ENCODE results near the gene RRP9.

Gene RRP9

DNA sequence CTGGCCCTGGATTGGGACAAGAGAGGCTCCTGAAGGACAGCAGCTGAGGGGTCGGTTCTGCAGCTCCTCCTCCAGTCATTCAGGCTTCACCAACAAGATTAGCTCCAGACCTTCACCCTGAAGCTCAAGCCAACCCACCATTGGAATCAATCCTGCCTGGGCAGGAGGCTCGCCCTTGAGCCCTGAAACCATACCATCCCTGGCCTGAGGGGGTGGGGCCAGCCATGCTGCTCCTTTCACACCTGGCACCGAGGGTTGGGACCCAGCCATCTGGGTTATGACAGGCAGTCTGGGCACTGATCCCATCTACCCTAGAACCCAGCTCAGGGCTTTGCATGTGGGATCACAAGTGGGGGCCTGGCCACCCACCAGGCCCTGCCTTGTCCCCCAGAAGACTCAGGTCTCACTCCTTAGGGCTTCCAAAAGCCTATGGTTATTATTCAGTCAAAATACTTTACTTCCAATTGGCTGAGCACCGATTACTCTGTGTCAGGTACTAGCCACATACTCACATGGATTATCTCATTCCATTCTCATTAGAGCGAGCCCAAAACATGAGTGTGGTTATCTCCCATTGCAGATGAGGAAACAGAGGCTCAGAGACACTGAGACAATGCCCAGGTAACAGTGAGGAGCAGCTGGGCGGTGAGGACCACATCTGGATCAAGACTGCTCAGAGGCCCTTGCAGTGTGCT, 29.0 kb upstream of the RRP9 start:
- DNase-seq = peak; percentile 36

DNA sequence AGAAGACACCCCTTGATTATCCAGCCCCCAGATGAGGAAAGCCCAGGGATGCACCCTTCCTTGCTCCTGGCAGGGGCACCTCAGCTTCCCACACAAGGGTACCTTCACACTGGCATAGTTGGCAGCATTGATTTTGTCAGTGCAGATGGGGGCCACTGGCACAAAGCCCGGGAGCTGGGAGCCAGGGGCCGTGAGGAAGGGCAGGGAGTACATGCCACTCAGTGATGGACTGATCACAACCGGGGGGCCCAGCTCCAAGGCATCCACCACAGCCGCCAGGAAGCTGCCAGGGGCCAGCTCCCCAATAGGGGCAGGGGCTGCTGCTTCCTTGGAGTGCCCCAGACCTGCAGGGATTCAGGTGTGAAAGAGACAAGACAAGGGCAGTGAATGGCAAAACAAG, 28.1 kb upstream of the RRP9 start:
- DNase-seq = no peak

DNA sequence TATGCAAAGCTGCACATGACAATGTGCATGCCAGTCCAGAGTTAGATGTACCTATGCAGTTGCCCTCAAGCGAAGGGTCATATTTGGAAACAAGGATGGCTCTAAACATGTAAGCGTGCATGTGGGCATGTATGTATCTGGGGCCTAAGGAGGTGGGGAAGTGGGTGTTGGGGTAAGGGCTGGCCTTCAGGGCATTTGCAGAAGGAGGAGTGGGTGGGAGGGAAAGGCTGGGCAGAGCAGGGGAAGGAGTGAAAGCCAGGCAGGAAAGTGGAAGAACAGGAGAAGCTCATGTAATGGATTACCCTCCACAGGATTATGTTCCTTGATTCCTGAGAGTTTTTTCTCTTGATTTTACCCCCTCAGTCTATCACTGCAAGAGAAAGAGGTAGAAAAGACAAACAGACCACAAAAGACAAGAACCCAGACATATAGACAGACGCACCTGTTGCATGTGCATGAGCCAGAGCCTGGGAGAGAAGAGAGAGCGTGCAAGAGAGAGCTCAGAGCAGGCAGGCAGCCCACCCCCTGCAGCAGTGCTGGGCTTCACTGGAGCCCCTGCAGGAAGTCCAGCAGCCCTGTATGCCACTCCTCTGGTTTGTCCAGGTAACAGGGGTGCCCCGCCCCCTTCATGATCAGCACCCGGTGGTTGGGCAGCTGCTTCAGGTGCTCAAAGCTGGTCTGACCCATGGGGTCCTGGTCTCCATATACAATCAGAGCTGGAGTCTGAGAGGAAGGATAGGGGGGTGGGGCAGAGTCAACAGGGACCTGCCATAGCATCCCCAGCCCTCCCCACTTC, 27.4 kb upstream of the RRP9 start:
- DNase-seq = no peak

DNA sequence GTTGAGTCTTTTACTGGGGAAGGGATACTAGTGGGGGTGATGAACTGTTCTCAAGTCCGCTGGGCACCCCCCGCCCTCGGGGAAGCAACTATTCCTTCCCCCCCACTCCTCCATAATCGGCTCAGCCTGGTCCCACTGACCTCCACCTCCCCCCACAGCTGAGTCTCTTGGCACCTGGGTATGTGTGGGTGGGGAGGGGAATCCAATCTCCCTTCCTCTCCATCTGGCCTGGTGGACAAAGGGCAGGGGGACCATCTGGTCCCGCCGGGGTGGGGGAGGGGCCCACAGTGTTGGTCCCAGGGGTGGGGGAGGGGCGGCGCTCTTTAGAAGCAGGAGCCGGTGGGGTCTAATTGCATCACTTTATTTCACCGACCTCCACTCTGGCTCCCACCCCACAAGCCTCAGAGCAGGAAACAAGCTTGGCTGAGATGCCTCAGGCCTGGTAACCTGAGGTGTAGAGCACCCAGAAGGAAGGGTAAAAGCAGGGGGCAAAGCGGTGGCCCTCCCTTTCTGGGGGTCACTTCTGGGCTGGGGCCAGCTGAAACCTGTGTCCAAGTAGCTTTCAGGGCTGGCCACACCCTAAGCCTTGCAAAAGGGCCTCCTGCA, 26.6 kb upstream of the RRP9 start:
- no peak for DNase-seq

DNA sequence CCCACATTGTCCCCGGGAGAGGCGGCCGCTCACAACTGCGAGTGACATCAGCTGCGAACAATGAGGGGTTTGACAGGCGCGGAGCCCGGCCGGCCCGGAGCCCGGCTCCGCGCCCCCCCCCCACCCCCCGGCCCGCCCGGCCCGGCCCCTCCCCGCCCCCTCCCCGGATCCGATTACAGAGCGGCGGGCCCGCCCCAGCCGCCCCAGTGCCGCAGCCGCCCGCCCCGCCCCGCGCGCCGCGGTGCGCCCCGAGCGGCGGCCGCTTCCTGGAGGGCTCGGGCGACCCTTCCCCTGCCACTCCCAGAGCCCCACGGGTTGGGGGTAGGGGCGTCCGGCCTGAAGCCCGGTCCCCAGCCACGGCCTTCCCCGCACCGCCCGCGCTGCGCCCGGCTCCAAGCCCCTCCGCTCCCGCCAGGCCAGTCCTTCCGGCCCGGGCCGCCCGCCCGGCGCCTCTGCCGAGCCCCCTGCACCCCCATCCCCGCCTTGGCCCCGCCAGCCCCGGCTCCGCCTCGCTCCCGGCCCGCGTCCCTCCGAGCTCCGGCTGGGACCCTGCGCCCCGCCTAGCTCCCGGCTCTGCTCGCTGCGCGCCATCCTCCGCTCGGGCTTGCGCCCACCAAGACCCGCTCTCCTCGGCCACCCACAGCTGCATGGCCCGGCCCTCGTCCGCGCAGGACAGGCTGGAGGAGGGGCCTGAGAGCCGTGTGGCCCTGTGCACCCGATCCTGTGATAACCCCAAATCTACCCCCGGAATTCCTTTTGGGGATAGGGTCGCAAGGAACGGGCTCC, 25.9 kb upstream of the RRP9 start, which contains the start of gene PCBP4:
TSS of gene PCBP4 (minus strand) at position 71 of the 786 bp plus-strand sequence. CDS start 6,214 bp downstream, outside the sequence.
- DNase-seq = no peak

DNA sequence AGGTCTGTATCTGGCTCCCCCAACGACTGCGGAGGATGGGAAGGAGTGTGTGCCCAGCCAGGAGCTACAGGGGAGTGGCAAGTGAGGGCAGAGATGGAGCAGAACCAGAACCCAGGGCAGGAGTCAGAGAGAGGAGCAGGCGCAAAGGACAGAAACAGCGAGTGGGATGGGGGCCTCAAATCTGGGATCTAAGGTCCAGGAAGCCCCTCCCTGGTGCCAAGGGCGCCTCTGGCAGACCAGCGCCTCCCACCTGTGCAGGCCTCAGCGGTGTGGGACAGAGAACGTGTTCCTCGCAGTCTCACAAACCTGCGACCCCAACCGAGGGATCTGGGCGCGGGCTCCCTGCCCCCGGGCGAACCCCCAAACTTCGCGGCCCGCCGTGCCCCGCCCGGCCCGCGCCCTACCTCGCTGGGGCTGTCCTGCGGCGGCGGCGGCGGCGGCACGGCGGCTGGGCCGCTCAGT, 25.2 kb upstream of the RRP9 start:
- DNase-seq = no peak

DNA sequence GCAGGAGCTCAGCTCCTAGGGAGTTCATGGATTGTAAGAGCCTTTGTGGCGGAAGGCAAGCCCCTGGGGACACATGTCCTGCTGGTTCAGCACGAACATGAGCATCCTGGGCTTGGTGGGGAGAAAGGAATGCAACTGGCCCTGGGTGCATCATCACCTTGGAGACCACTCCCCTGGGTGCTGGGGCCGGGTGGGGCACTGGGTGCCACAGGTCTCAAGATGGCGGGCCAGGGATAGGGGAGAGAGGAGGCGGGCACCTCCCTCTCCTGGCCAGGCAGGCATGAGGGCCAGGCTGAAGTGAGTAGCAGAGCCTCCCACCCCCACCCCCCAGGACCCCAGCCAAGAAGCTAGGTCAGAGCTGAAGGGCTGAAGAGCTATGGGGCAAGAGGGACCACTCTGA, 24.8 kb upstream of the RRP9 start:
- DNase-seq = no peak

DNA sequence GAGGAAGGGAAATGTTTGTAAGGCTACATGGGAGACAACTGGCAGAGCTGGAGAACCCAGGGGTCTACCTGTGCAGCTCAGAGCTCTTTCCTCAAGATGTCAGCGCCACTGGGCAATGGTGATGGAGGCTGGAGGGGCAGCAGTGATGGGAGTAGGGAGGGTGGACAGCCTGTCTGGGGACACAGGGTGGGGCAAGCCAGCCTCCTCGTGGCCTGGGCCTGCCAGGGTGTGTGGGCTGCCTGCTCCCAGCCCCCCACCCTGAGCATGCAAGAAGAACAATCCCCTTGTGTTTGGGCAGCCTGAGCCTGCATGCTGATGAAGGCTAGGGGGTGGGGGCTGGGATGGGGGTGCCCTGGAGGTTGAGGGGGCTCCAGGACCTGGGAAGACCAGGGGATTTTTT, 24.3 kb upstream of the RRP9 start:
- no peak for DNase-seq

DNA sequence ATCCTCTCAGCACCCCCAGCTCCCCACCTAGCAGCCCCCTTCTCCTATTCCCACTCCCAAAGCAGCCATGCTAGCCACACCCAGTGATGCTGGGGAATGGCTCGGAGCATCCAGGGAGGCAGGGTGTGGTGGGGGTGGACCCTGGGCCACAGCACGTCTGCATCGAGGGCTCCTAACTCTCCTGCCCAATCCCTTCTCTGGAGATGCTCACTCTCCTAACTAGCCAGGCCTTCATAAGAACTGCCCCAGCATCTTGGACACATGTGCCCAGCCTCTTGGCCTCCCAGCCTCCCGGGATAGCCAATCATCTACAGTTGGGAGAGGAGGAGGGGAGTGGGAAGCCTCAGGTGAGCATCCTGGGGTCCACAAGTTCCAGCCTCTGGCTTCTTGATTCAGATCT, 22.8 kb upstream of the RRP9 start:
- DNase-seq = no peak

DNA sequence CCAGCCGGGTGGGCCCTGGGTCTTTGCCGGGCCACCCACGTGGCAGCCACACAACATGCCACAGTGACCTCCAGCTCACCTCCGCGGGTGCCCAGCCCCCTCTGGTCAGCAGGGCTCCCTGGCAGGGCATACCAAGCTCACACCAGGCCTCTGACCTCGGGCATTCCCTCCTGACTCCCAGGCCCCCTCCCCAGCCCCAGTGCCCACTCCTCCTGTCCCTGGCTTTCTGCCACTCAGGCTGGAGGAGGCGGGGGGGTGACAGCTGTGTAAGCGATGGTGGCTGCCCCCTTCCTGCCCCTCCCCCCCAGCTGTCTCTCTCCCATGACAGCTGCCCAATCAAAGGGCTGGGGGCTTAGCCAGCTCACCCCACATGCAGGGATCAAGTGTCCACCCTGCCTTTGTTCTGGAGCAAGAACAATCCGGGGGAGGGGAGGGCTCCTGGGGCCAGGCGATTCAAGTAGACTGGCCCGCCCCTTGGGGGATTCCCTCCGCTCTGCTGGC, 22.3 kb upstream of the RRP9 start:
- DNase-seq = no peak

DNA sequence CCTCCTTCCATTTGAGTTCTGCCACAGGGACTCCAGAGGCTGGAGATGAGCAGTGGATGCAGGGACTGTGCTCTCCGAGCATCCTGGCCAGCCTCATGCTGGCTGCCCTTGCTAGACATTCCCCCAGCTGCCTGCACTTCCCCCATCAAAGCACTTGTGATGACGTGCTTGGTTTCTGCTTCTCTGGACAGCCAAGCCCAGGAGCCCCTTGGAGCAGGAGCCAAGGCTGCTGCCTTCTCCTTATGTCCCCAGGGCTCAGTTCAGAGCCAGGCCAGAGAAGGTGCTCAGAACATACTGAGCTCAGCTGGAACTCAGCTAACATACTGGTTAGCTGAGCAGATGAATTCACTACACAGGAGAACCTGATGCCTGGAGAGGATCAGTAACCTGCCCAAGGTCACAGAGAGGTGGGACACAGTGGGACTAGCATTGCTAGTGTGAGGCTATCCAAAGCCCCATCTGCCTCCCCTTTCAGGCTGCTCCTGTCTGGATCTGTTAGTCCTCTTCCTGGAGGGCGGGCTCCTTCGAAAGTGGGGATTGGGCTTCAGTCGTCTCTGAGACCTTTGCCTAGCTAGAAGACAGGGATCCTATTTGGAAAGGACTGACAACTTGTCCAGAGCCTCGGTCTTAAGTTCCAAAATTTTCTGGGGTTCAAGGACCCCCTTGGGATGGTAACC, 21.3 kb upstream of the RRP9 start:
- DNase-seq = no peak

DNA sequence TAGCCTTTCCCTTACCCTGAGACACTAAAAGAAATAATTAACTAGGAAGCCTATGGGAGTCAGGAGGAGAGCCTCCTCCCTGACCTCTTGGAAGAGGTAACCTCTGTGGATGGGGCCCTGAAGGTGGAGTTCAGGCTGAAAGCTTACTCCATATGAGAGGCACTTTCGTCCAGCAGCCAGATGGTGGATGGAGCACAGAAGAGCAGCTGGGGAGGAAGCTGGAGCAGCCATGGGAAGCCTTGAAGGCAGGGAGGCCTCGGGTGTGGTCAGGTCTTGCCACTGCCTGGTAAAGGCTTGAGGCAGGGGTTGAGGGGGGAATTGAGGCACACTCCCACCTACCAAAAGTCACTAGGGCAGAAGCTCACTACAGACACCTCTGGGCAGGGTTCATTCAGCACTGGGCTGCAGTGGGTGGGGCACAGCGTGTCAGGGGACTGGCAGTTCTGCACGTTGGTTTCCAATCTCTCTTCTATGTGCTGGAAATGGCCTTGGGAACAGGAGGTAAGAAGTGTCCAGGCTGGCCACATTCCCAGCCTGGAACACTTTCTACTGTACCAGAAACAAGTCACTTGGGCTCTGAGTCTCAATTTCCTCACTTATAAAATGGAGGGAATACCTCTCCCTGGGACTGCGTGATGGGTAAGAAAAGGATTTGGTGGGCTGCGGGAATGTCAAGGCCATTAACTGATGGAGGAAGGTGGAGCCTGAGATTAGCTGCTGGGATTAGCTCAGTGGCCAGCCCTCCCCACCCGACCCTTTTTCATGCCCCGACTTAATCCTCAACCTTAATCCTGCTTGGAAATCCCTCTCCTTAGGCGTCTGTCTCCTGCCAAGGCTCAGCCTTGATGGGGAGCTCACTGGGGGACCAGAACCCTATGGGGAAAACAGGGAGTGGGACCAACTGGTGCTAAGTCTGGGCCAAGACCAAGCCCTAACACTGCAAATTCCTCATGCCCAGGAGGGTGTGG, 20.2 kb upstream of the RRP9 start:
- DNase-seq = no peak

DNA sequence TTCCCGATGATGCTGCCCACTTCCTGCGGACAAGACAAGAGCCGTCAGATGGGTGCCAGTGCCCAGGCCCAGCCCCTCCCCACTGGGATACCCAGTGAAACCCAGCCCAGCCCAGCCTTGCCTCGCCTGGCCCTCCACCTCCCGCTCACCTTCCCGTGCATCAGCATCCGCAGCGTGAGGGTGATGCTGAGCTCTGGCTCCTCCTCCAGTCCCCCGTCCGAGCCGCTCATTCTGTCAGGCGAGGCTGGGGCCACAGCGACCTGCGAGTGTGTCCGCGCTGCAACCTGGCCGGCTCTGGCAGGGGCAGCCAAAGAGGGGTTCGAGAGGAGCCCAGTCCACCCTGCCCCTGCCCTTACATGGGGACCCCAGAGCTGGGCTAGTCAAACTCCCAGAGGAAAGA, 19.3 kb upstream of the RRP9 start:
- DNase-seq = no peak

DNA sequence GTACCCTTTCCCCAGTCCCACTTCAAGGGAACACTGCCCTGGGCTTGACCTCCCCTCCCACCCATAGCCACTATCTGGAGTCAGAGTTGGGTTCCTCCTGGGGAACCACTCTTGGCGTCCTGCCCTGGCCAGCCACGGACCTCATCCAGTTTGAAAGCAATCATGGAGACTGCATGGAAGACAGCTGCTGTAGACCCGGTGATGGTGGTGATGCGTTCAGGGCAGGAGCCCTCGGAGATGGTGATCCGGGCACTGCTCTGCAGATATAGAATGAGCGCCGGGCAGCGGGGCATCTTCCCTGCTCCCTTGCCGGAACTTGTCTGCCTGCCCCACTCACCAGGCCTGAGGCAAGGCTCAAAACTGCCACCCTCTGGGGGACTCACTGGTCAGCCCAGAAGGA, 18.7 kb upstream of the RRP9 start:
- DNase-seq = no peak

DNA sequence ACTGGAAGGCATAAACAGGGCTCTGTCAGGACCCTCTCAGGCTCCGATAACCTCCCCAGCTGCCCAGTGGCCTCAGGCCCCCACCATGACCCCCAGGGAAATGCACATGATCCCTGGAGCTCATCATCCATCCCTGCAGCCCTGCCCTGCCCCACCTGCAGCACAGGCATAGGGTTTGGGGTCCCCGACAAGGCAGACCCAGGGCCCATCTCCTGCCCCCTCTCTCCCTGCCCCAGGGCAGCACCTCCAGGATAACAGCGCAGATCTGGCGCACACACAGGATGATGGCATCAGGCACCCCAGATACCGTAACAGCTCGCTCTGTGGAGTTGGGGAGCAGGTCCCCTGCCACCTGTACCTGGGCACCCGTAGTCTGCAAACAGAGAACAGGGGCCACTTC, 17.9 kb upstream of the RRP9 start:
- DNase-seq = no peak

DNA sequence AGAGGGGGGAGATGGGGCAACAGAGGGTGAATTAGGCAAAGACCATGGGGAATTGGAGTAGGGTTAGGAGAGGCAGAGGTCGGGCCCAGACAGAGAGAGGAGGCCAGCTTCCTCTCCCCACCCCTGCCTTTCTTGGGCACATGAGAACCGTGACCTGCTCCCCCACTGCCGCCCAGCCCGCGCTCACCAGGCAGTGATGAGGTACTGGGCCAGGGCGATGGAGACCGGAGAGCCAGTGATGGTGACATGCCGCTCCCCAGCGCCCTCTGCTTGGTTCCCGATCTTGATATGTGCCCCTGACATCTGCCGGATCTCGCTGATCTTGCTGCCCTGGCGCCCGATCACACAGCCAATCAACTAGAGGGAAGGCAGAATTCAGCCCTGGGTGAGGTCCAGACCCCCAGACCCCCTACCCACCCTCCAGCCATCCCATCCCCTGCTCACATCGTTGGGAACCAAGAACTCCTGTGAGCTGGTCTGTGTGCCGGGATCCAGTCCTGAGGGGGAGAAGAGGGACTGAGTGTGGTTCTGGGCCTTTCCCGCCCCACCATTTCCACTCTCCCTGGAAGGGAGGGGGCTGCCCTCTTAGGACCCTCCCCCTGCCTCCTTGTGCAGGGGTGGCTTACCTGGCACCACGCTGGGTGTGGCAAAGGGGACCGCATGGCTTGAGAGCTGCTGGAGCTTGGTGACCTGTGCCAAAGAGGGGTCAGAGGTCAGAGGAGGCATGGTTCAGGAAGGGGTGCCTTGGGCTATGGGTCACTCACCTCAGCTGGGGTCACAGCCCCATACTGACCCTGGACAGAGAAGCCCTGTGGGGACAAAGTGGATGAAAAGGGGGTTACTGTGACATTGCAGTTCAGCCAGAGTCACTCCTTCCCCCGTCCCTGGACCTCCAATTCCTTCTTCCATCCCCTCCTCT, 17.2 kb upstream of the RRP9 start:
- no peak for DNase-seq

DNA sequence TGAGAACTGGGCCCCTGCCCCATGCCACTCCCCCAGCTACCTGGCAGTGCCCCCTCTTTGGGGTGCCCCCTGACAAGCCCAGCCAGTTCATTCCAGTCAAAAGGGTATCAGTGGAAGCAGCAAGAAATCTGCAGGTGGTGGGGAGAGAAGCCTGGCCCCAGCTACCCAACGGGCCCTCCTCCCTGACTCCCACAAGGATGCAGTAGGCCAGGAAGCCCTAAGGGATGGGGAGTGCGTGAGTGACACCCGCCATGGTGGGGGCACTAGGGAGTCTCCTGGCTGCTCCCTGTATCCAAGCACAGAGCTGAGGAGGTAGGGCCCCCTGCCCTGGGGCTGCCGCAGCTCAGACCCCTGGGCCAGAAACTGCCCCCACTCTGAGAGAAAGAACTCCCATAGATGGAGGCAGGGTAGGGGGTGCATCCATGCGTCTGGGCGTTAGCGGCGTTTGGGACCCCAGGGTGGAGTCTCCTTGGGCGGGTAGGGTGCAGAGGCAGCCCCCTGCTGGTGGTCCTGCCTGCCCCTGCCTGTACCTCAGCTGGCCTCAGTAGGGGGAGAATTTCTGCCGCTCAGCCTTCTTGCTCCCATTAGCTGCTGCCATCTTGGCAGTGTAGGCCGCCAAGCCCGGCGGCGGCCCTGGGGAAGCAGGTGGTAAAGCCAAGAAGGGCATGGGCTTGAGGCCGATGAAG, 16.0 kb upstream of the RRP9 start:
- no peak for DNase-seq

DNA sequence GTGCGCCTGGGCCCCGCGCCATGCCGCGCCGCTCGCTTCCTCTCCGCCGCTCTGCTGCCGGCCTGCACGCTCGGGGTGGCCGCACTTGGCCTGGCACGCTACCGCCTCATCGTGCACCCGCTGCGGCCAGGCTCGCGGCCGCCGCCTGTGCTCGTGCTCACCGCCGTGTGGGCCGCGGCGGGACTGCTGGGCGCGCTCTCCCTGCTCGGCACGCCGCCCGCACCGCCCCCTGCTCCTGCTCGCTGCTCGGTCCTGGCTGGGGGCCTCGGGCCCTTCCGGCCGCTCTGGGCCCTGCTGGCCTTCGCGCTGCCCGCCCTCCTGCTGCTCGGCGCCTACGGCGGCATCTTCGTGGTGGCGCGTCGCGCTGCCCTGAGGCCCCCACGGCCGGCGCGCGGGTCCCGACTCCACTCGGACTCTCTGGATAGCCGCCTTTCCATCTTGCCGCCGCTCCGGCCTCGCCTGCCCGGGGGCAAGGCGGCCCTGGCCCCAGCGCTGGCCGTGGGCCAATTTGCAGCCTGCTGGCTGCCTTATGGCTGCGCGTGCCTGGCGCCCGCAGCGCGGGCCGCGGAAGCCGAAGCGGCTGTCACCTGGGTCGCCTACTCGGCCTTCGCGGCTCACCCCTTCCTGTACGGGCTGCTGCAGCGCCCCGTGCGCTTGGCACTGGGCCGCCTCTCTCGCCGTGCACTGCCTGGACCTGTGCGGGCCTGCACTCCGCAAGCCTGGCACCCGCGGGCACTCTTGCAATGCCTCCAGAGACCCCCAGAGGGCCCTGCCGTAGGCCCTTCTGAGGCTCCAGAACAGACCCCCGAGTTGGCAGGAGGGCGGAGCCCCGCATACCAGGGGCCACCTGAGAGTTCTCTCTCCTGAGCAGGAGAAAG, 14.4 kb upstream of the RRP9 start:
- DNase-seq = no peak
